GM12892 (cell line): ENCODE results near the gene RAMAC.

Source experiments
- POLR2A ChIP-seq: IDR thresholded peaks from 2 replicates; pipeline ENCODE4 v1.6.1; 2011; ENCODE audit warnings: low read depth, low read length, control low read depth
- POLR2AphosphoS5 ChIP-seq: IDR thresholded peaks from 2 replicates; pipeline ENCODE4 v1.6.1; 2011; ENCODE audit warnings: low read depth, low read length, control low read depth
- TAF1 ChIP-seq: IDR thresholded peaks from 2 replicates; pipeline ENCODE4 v1.6.1; 2011; ENCODE audit warnings: low read depth, mild to moderate bottlenecking, control low read depth, low read length, borderline replicate concordance

GRCh38 chr15:82944056-82944455, 42.0 kb upstream of the RAMAC start:
- no peak for TF ChIP-seq POLR2AphosphoS5
- no peak for TF ChIP-seq POLR2A
- TF ChIP-seq TAF1 = no peak
